Measurements from ENCODE around the gene KRTAP12-3.

KRTAP12-3 gene

DNA sequence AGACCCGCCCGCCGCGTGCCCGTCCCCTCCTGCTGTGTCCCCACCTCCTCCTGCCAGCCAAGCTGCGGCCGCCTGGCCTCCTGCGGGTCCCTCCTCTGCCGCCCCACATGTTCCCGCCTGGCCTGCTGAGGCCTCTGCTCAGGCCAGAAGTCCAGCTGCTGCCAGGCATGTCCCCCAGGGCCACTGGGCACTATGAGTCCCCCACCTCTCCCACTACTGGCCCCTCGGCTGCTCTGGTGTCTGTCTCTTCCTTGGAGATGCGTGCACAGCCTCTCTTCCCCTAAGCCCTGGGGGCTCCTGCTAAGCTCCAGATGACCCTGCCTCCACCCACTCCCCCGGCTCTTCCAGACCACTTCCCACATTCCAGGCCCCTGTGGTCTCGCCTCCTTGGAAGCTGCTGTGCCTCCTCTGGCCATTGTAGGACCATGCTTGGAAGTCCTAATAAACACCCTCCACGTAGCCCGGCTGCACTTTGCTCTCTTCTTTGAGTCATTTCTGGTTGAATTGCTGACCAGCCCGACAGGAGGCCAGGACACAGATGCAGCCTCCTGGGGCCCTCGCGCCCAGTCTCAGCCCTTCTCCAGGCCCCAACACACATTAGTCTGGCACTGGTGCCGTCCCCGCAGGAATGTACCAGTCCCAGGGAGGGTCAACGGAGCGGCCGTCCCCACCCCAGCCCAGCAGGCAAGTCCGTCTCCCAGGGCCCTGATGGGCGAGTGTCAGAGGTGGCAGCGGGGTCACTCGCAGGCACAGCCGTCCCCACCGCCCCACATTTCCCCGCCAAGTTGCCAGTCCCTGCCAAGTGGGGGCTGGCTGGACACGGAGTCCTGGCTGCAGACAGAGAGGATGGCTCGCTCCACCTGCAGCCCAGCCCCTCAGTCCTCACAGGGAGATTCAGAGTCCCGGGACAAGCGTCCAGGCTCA is 40.3 kb downstream of the KRTAP12-3 start:
- Histone ChIP-seq H3K9ac (no peak overlapping the region), H4K20me1 (ENCODE audit: insufficient read depth) (no peaks in the 10 kb centered on the region), H3K79me2 (ENCODE audit: insufficient read depth, low read depth) (no peaks in the 10 kb centered on the region), H3K36me3 (ENCODE audit: insufficient read depth) (no peaks in the 10 kb centered on the region), H3K4me1 (ENCODE audit: low read depth, poor library complexity, severe bottlenecking) (no peaks in the 10 kb centered on the region), H3K27me3 (ENCODE audit: insufficient read depth, low read depth) (peaks cover 86% of the 10 kb centered on the region), H3K27ac (no peak overlapping the region), H2AFZ (ENCODE audit: low read depth) (no peak overlapping the region), H3K4me3 (IDR thresholded peaks at IDR 0.05; ENCODE audit: insufficient read depth, low read depth, low read length) (no peak overlapping the region), H3K4me2 (no peak overlapping the region)
- TF ChIP-seq, protein P1, sequence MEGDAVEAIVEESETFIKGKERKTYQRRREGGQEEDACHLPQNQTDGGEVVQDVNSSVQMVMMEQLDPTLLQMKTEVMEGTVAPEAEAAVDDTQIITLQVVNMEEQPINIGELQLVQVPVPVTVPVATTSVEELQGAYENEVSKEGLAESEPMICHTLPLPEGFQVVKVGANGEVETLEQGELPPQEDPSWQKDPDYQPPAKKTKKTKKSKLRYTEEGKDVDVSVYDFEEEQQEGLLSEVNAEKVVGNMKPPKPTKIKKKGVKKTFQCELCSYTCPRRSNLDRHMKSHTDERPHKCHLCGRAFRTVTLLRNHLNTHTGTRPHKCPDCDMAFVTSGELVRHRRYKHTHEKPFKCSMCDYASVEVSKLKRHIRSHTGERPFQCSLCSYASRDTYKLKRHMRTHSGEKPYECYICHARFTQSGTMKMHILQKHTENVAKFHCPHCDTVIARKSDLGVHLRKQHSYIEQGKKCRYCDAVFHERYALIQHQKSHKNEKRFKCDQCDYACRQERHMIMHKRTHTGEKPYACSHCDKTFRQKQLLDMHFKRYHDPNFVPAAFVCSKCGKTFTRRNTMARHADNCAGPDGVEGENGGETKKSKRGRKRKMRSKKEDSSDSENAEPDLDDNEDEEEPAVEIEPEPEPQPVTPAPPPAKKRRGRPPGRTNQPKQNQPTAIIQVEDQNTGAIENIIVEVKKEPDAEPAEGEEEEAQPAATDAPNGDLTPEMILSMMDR (conservative IDR thresholded peaks at IDR 0.05; ENCODE audit: low read depth, low read length): no peak

DNA sequence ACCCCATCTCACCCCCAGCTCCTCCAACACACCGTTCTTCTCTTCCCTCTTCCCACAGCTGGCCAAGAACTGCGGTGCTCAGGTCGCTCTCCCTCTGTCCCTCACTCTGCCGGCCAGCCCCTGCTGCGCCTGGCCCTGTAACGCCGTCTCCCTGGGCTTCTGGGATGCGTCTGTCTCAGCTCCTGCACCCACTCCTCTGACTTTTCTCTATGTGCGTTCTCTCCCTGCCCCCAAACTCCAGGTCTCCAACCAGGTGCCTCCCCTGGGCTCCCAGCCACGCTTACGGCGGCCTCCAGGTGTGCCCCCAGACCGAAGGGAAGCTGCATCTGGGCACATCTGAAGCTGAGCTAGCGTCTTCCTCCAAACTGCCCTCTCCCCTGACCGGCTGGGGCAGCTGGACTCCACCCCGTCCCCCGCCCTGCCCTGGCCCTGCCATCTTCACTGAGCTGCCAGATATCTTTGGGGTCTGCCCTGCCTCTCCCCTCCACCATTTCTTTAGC is 41.8 kb downstream of the KRTAP12-3 start:
- Histone ChIP-seq H3K4me1 (ENCODE audit: low read depth, poor library complexity, severe bottlenecking) (no peaks in the 10 kb centered on the region), H2AFZ (ENCODE audit: low read depth) (no peak overlapping the region), H3K9ac (no peak overlapping the region), H3K27me3 (ENCODE audit: insufficient read depth, low read depth) (peaks cover 89% of the 10 kb centered on the region), H3K27ac (no peak overlapping the region), H3K79me2 (ENCODE audit: insufficient read depth, low read depth) (no peaks in the 10 kb centered on the region), H3K36me3 (ENCODE audit: insufficient read depth) (no peaks in the 10 kb centered on the region), H3K4me3 (IDR thresholded peaks at IDR 0.05; ENCODE audit: insufficient read depth, low read depth, low read length) (no peak overlapping the region), H4K20me1 (ENCODE audit: insufficient read depth) (no peaks in the 10 kb centered on the region), H3K4me2 (no peak overlapping the region)
- TF ChIP-seq, protein P1 (conservative IDR thresholded peaks at IDR 0.05; ENCODE audit: low read depth, low read length): no peak

DNA sequence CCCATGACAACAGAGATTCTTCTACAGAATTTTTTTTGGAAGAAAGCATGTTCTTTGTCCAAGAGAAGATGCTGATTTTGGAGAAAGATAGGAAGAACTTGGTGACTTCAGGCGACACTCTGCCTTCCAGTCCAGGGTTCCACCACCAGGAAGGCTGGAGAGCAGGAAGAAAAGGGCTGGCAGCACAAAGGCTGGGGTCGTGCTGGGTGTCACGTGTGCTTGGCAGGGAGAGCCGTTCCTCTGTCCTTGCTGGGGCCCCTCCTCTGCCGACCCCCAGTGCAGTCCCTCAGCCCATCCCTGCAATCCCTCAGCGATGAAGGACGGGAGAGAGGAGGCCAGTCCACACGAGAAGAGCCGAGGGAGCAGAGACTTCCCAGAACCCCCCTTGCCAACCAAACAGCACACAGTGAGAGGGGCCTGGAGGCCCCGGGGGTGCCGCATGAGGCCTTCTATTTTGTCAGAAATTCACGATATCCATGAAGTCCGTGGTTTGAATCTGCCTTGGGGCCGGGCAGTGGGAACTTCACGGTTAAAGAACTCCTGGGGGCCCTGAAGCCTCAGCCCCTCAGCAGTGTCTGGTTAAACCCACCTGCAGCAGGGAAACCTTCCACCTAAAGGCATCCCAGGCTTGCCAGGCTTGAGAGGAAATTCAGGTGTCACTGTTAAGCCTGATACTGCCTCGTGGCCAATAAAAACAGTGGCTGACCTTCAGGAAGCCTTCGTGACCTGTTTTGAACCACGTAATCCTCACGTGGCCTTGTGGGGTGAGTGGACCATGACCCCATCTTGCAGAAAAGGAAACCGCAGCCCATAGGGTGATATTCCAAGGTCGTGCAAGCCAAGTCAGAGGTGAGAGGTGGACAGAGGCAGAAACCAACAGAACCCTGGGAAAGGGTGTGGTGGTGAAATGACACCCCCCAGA is 42.6 kb downstream of the KRTAP12-3 start:
- no peak overlapping the region for H3K27ac ChIP-seq
- TF ChIP-seq, protein P1 (conservative IDR thresholded peaks at IDR 0.05; ENCODE audit: low read depth, low read length): no peak
- no peaks in the 10 kb centered on the region for H3K79me2 ChIP-seq (ENCODE audit: insufficient read depth, low read depth)
- H3K4me3 ChIP-seq (IDR thresholded peaks at IDR 0.05; ENCODE audit: insufficient read depth, low read depth, low read length): no peak overlapping the region
- no peak overlapping the region for H2AFZ ChIP-seq (ENCODE audit: low read depth)
- no peak overlapping the region for H3K9ac ChIP-seq
- no peaks in the 10 kb centered on the region for H3K36me3 ChIP-seq (ENCODE audit: insufficient read depth)
- H3K4me2 ChIP-seq: no peak overlapping the region
- H4K20me1 ChIP-seq (ENCODE audit: insufficient read depth): no peaks in the 10 kb centered on the region
- H3K4me1 ChIP-seq (ENCODE audit: low read depth, poor library complexity, severe bottlenecking): no peaks in the 10 kb centered on the region
- peaks cover 89% of the 10 kb centered on the region for H3K27me3 ChIP-seq (ENCODE audit: insufficient read depth, low read depth)

DNA sequence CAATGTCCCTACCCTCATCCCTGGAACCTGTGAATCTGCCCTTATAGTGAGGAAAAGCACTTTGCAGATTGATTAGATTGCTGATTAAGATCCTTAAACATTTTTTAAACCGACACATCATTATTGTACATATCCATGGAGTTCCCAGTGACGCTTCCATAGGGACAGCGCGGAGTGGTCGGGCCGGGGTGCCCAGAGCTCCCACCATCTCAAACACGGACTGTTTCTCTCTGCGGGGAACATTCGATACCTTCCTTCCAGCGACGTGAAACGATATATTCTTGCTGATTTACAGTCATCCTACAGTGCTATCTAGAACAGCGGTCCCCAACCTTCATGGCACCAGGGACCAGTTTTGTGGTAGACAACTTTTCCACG is 43.3 kb downstream of the KRTAP12-3 start:
- TF ChIP-seq, protein P1 (conservative IDR thresholded peaks at IDR 0.05; ENCODE audit: low read depth, low read length): no peak

More for the DNA sequence above, 43.3 kb downstream of the KRTAP12-3 start:
- H3K27me3 ChIP-seq (ENCODE audit: insufficient read depth, low read depth): peaks cover 84% of the 10 kb centered on the region
- H3K79me2 ChIP-seq (ENCODE audit: insufficient read depth, low read depth): no peaks in the 10 kb centered on the region
- no peak overlapping the region for H3K27ac ChIP-seq
- no peaks in the 10 kb centered on the region for H3K4me1 ChIP-seq (ENCODE audit: low read depth, poor library complexity, severe bottlenecking)
- no peak overlapping the region for H3K4me2 ChIP-seq
- no peaks in the 10 kb centered on the region for H4K20me1 ChIP-seq (ENCODE audit: insufficient read depth)
- H2AFZ ChIP-seq (ENCODE audit: low read depth): no peak overlapping the region
- no peaks in the 10 kb centered on the region for H3K36me3 ChIP-seq (ENCODE audit: insufficient read depth)
- no peak overlapping the region for H3K4me3 ChIP-seq (IDR thresholded peaks at IDR 0.05; ENCODE audit: insufficient read depth, low read depth, low read length)
- no peak overlapping the region for H3K9ac ChIP-seq
